ENCODE measurements around the gene HAS3.

Gene HAS3

GRCh38 chr16:69077251-69077650 is 28.2 kb upstream of the HAS3 start:
- H3K27me3 ChIP-seq (ENCODE audit: control insufficient read depth, low read length) = no peaks in the 10 kb centered on the region
- no peaks in the 10 kb centered on the region for H3F3A ChIP-seq (ENCODE audit: control insufficient read depth, insufficient read depth)
- H3K27ac ChIP-seq (ENCODE audit: low read depth, low read length) = no peak overlapping the region

GRCh38 chr16:69078073-69078472 is 27.4 kb upstream of the HAS3 start:
- no peaks in the 10 kb centered on the region for H3K9me3 ChIP-seq (ENCODE audit: control insufficient read depth, insufficient read depth, low read length)
- H3K79me2 ChIP-seq (ENCODE audit: control insufficient read depth, low read length) = no peaks in the 10 kb centered on the region
- no peak overlapping the region for H3K4me3 ChIP-seq (ENCODE audit: low read length)
- no peak for TF ChIP-seq EZH2phosphoT487 (IDR thresholded peaks at IDR 0.05; ENCODE audit: borderline replicate concordance, low read length)
- no peak for TF ChIP-seq CTCF (IDR thresholded peaks at IDR 0.05; ENCODE audit: low read depth, low read length, poor library complexity, severe bottlenecking)
- no peaks in the 10 kb centered on the region for H4K20me1 ChIP-seq (ENCODE audit: control insufficient read depth, insufficient read depth, low read depth, low read length)
- H3K27ac ChIP-seq (ENCODE audit: low read depth, low read length) = no peak overlapping the region
- H3K36me3 ChIP-seq (ENCODE audit: control insufficient read depth, low read length) = no peaks in the 10 kb centered on the region
- no peaks in the 10 kb centered on the region for H3K4me1 ChIP-seq (ENCODE audit: control insufficient read depth, low read length)
- no peaks in the 10 kb centered on the region for H3K9me2 ChIP-seq (replicated peaks; ENCODE audit: control insufficient read depth, low read length)
- no peak overlapping the region for H3K4me2 ChIP-seq (ENCODE audit: low read length)
- H3F3A ChIP-seq (ENCODE audit: control insufficient read depth, insufficient read depth) = no peaks in the 10 kb centered on the region
- H3K27me3 ChIP-seq (ENCODE audit: control insufficient read depth, low read length) = no peaks in the 10 kb centered on the region

More at GRCh38 chr16:69077251-69077650, 28.2 kb upstream of the HAS3 start:
- Histone ChIP-seq H3K9me2 (replicated peaks; ENCODE audit: control insufficient read depth, low read length) (no peaks in the 10 kb centered on the region), H3K4me1 (ENCODE audit: control insufficient read depth, low read length) (no peaks in the 10 kb centered on the region), H3K36me3 (ENCODE audit: control insufficient read depth, low read length) (no peaks in the 10 kb centered on the region), H4K20me1 (ENCODE audit: control insufficient read depth, insufficient read depth, low read depth, low read length) (no peaks in the 10 kb centered on the region), H3K9me3 (ENCODE audit: control insufficient read depth, insufficient read depth, low read length) (no peaks in the 10 kb centered on the region), H3K4me3 (ENCODE audit: low read length) (no peak overlapping the region), H3K79me2 (ENCODE audit: control insufficient read depth, low read length) (no peaks in the 10 kb centered on the region), H3K4me2 (ENCODE audit: low read length) (no peak overlapping the region)
- TF ChIP-seq EZH2phosphoT487 (IDR thresholded peaks at IDR 0.05; ENCODE audit: borderline replicate concordance, low read length) (no peak), CTCF (IDR thresholded peaks at IDR 0.05; ENCODE audit: low read depth, low read length, poor library complexity, severe bottlenecking) (no peak)

- Histone ChIP-seq H3K36me3 (ENCODE audit: control insufficient read depth, low read length) (no peaks in the 10 kb centered on the region), H3K4me1 (ENCODE audit: control insufficient read depth, low read length) (no peaks in the 10 kb centered on the region), H3K27me3 (ENCODE audit: control insufficient read depth, low read length) (no peaks in the 10 kb centered on the region), H3K9me2 (replicated peaks; ENCODE audit: control insufficient read depth, low read length) (no peaks in the 10 kb centered on the region), H3F3A (ENCODE audit: control insufficient read depth, insufficient read depth) (no peaks in the 10 kb centered on the region), H4K20me1 (ENCODE audit: control insufficient read depth, insufficient read depth, low read depth, low read length) (no peaks in the 10 kb centered on the region), H3K4me3 (ENCODE audit: low read length) (no peak overlapping the region), H3K79me2 (ENCODE audit: control insufficient read depth, low read length) (no peaks in the 10 kb centered on the region), H3K27ac (ENCODE audit: low read depth, low read length) (no peak overlapping the region), H3K9me3 (ENCODE audit: control insufficient read depth, insufficient read depth, low read length) (no peaks in the 10 kb centered on the region), H3K4me2 (ENCODE audit: low read length) (no peak overlapping the region)
- no peak for TF ChIP-seq CTCF (IDR thresholded peaks at IDR 0.05; ENCODE audit: low read depth, low read length, poor library complexity, severe bottlenecking)
- no peak for TF ChIP-seq EZH2phosphoT487 (IDR thresholded peaks at IDR 0.05; ENCODE audit: borderline replicate concordance, low read length)
These were observed 25.8 kb upstream of the HAS3 start for GRCh38 chr16:69079697-69080096.
